B cell (primary cell): ENCODE results near the gene FADS2. TPM values are rescaled to one million over a fixed set of nuclear protein-coding genes. Genes with fewer than 3 reads are reported as not detected.

ENCODE experiments used
- ATAC-seq: fragments of 200-7000 bp; cut with Tn5 transposase; one replicate; pipeline ENCODE4 v1.10.0; 2021; ENCODE audit warnings: low read depth, mild to moderate bottlenecking, moderate number of reproducible peaks, moderate library complexity
- CTCF ChIA-PET: fragments of 350-600 bp; sonication (Branson Sonifier 250); formaldehyde crosslinking; loops from one replicate; lab custom pipeline; 2021; ENCODE audit warnings: antibody characterized with exemption, inconsistent platforms; lab: Charles Lee
- POLR2A ChIA-PET: fragments of 350-600 bp; sonication (Branson Sonifier 250); formaldehyde crosslinking; loops from one replicate; lab custom pipeline; 2021; ENCODE audit warnings: antibody characterized with exemption; lab: Charles Lee
- DNase-seq: peaks from one replicate; pipeline ENCODE4 v3.0.0; 2013
- H2AFZ ChIP-seq: 2 replicates; pipeline ENCODE4 v1.6.1; 2012; ENCODE audit warnings: mild to moderate bottlenecking, low read depth, low read length; ENCODE audit not compliant: insufficient read depth, poor library complexity, severe bottlenecking
- H3K27ac ChIP-seq, 2 donors: 1 replicate in 1 of 2; 2 replicates in 1 of 2; pipeline ENCODE4 v1.5.1; 2012 to 2013; ENCODE audit warnings: low read length in 2 of 2, mild to moderate bottlenecking in 2 of 2, moderate library complexity in 1 of 2
- H3K27me3 ChIP-seq, 4 experiments: fragments of 200-600 bp in 1 of 4; sonication (generic) in 1 of 4; replicated peaks in 1 of 4; 1 replicate in 2 of 4; 2 replicates in 2 of 4; pipeline versions ENCODE4 v1.6.1 to v1.7.0; 2013 to 2016; ENCODE audit warnings: low read length in 3 of 4, mild to moderate bottlenecking in 2 of 4, mixed read lengths in 1 of 4, moderate library complexity in 1 of 4; ENCODE audit not compliant: insufficient read depth in 4 of 4, control insufficient read depth in 3 of 4; ENCODE audit errors: control extremely low read depth in 1 of 4
- H3K36me3 ChIP-seq, 2 experiments: replicated peaks in 1 of 2; 1 replicate in 1 of 2; 2 replicates in 1 of 2; pipeline versions ENCODE4 v1.6.1 to v1.7.1; 2013; ENCODE audit warnings: low read length in 1 of 2; ENCODE audit not compliant: insufficient read depth in 2 of 2, control insufficient read depth in 1 of 2; ENCODE audit errors: control extremely low read depth in 1 of 2, extremely low read depth in 1 of 2
- H3K4me1 ChIP-seq, 2 donors: fragments of 200-600 bp in 1 of 2; sonication (generic) in 1 of 2; 1 replicate in 1 of 2; 2 replicates in 1 of 2; pipeline versions ENCODE4 v1.5.1 to v1.6.1; 2013 to 2017; ENCODE audit warnings: low read length in 2 of 2; ENCODE audit not compliant: control insufficient read depth in 2 of 2, insufficient read depth in 2 of 2
- H3K4me2 ChIP-seq: replicated peaks from 2 replicates; pipeline ENCODE3; 2012; ENCODE audit warnings: mild to moderate bottlenecking, low read depth, low read length; ENCODE audit not compliant: poor library complexity, severe bottlenecking
- H3K4me3 ChIP-seq, 5 experiments: fragments of 200-600 bp in 1 of 5; sonication (generic) in 1 of 5; 1 replicate in 3 of 5; 2 replicates in 2 of 5; pipeline versions ENCODE4 v1.5.1 to v1.7.0; 2011 to 2016; ENCODE audit warnings: low read length in 4 of 5, mild to moderate bottlenecking in 4 of 5, low read depth in 2 of 5, control low read depth in 1 of 5, moderate library complexity in 1 of 5; ENCODE audit not compliant: insufficient read depth in 1 of 5; ENCODE audit errors: control extremely low read depth in 1 of 5, extremely low read depth in 1 of 5
- H3K79me2 ChIP-seq: fragments of 200-600 bp; sonication (generic); one replicate; pipeline ENCODE4 v1.6.0; 2016; ENCODE audit warnings: low read length; ENCODE audit not compliant: control insufficient read depth, insufficient read depth
- H3K9ac ChIP-seq: fragments of 200-600 bp; sonication (generic); 2 replicates; pipeline ENCODE4 v1.6.1; 2017; ENCODE audit warnings: mild to moderate bottlenecking, low read length, moderate library complexity
- H3K9me3 ChIP-seq, 3 donors: one replicate each; pipeline versions ENCODE4 v1.6.1 to v1.7.1; 2013; ENCODE audit warnings: low read length in 2 of 3; ENCODE audit not compliant: control insufficient read depth in 2 of 3, insufficient read depth in 1 of 3; ENCODE audit errors: control extremely low read depth in 1 of 3
- H4K20me1 ChIP-seq: 2 replicates; pipeline ENCODE4 v1.6.0; 2012; ENCODE audit warnings: mild to moderate bottlenecking, low read length; ENCODE audit not compliant: insufficient read depth, control insufficient read depth, poor library complexity, severe bottlenecking
- H3K27ac Mint-ChIP-seq: one replicate; pipeline ENCODE4 v1.8.0; 2021; ENCODE audit warnings: mixed read lengths
- H3K27me3 Mint-ChIP-seq: one replicate; pipeline ENCODE4 v1.8.0; 2021; ENCODE audit warnings: mixed read lengths
- H3K4me1 Mint-ChIP-seq: one replicate; pipeline ENCODE4 v1.8.0; 2021; ENCODE audit warnings: mixed read lengths
- H3K4me3 Mint-ChIP-seq: one replicate; pipeline ENCODE4 v1.8.0; 2021; ENCODE audit warnings: mixed read lengths
- H3K9me3 Mint-ChIP-seq: one replicate; pipeline ENCODE4 v1.8.0; 2022; ENCODE audit warnings: mixed read lengths; ENCODE audit not compliant: insufficient read depth
- CTCF ChIP-seq: fragments of 200-600 bp; IDR thresholded peaks from one replicate; pipeline ENCODE4 v1.8.0; 2022; ENCODE audit warnings: antibody characterized with exemption, mild to moderate bottlenecking
- EZH2 ChIP-seq: IDR thresholded peaks from 2 replicates; pipeline ENCODE4 v1.6.1; 2012; ENCODE audit warnings: borderline replicate concordance, low read depth, mild to moderate bottlenecking, moderate library complexity, low read length; ENCODE audit not compliant: insufficient read depth, poor library complexity, severe bottlenecking
- WGBS: methylation state at CpG from one replicate; pipeline ENCODE4 v1.1.5; 2013; ENCODE audit warnings: missing lambda C conversion rate; ENCODE audit not compliant: insufficient coverage; 5-methylcytosine and 5-hydroxymethylcytosine counted together
- intact Hi-C: fragments of 100-400 bp; cut with micrococcal nuclease; formaldehyde crosslinking; loops from one replicate; pipeline ENCODE4 v1.10.0; 2022
- polyA plus RNA-seq: library from polyadenylated mRNA; depleted of rRNA; stranded (reverse); fragments of >200 nt; gene quantifications from 2 replicates; pipeline ENCODE4 v1.2.3, GENCODE V29; 2012
- total RNA-seq, 2 donors: library from RNA; stranded (reverse); fragments of 120-200 nt in 1 of 2; gene quantifications; 1 replicate in 1 of 2; 2 replicates in 1 of 2; pipeline versions ENCODE4 v1.2.3 to v1.2.4, GENCODE V29; 2013 to 2022

FADS2 gene
- total and polyA plus RNA-seq, 2 donors (not counting 1 experiment from before 2014, with no cell fraction given), result 1.5 to 5.9 TPM

GRCh38 chr11:61866231-61866957 lies 38.3 kb downstream of the FADS2 start:
- no peak overlapping the region for H3K27ac Mint-ChIP-seq

More at GRCh38 chr11:61866231-61866957, 38.3 kb downstream of the FADS2 start:
- H3K4me1 Mint-ChIP-seq, result peaks cover 5% of the 10 kb centered on the region
- no peak overlapping the region for H3K4me2 ChIP-seq
- H3K9ac ChIP-seq, result no peak overlapping the region
- TF ChIP-seq CTCF (no peak), EZH2 (no peak)
- H3K9me3 Mint-ChIP-seq, result no peaks in the 10 kb centered on the region
- no peak overlapping the region for H3K4me3 Mint-ChIP-seq
- DNase-seq, result no peak
- no peaks in the 10 kb centered on the region for H3K9me3 ChIP-seq
- intact Hi-C loops, result no loop called here
- H3K27me3 ChIP-seq, result peaks cover 0 to 4% (median 0%) of the 10 kb centered on the region in 4 experiments
- H3K4me3 ChIP-seq, result no peak overlapping the region
- H3K27me3 Mint-ChIP-seq, result no peaks in the 10 kb centered on the region
- no peaks in the 10 kb centered on the region for H4K20me1 ChIP-seq
- H2AFZ ChIP-seq, result no peak overlapping the region
- ChIA-PET CTCF (interaction anchor here (1.2 to 17.9 kb wide), 4 partner anchors 33 to 242 kb away, joined by 5 to 307 read pairs (median 6); no protein-coding TSS in a partner anchor), POLR2A (no interaction called here)
- H3K36me3 ChIP-seq, result no peaks in the 10 kb centered on the region
- WGBS, result 88% methylated on average over 18 of the region's 18 CpGs
- H3K4me1 ChIP-seq, result peaks cover 7 to 9% of the 10 kb centered on the region in 2 donors
- H3K27ac ChIP-seq, result no peak overlapping the region
- no peak for ATAC-seq
- H3K79me2 ChIP-seq, result no peaks in the 10 kb centered on the region
